DMS79 (cell line): ENCODE results near the gene NOS1AP.
A peak's percentile ranks its signal among the peaks of the same experiment; 100 is the strongest.

Experiments
- DNase-seq: peaks from one replicate; lab custom pipeline; 2025; lab: John Stamatoyannopoulos, UW

NOS1AP gene

GRCh38 chr1:162367772-162368171 is 298.3 kb downstream of the NOS1AP start:
- no peak for DNase-seq

GRCh38 chr1:162368451-162368850 is 299.0 kb downstream of the NOS1AP start:
- peak; percentile 31 for DNase-seq

GRCh38 chr1:162369571-162369970 is 300.1 kb downstream of the NOS1AP start:
- DNase-seq, result no peak

- DNase-seq, result no peak
Measured at GRCh38 chr1:162370161-162370560, 300.7 kb downstream of the NOS1AP start.

- DNase-seq, result no peak
Measured at GRCh38 chr1:162370721-162371120, 301.2 kb downstream of the NOS1AP start.

- no peak for DNase-seq
Measured at GRCh38 chr1:162371611-162372010, 302.1 kb downstream of the NOS1AP start.

GRCh38 chr1:162372159-162373071 is 302.9 kb downstream of the NOS1AP start:
- no peak for DNase-seq

- DNase-seq, result no peak
Measured at GRCh38 chr1:162373072-162373427, 303.6 kb downstream of the NOS1AP start.

- no peak for DNase-seq
Measured at GRCh38 chr1:162373541-162374260, 304.2 kb downstream of the NOS1AP start.

- no peak for DNase-seq
Measured at GRCh38 chr1:162374406-162374805, 304.9 kb downstream of the NOS1AP start.

- no peak for DNase-seq
Measured at GRCh38 chr1:162375463-162375862, 306.0 kb downstream of the NOS1AP start.

- no peak for DNase-seq
Measured at GRCh38 chr1:162376691-162377090, 307.2 kb downstream of the NOS1AP start, which contains the start of gene SPATA46. Gene SPATA46 (minus strand): TSS chr1:162376854. CDS start chr1:162376790, 64 bp downstream.

- DNase-seq, result no peak
Measured at GRCh38 chr1:162380061-162380846, 310.8 kb downstream of the NOS1AP start.

- no peak for DNase-seq
Measured at GRCh38 chr1:162381383-162381782, 311.9 kb downstream of the NOS1AP start, which contains the start of gene C1orf226. Gene C1orf226 (plus strand): TSS chr1:162381728. CDS start chr1:162381902, 174 bp downstream.

- no peak for DNase-seq
Measured at GRCh38 chr1:162381941-162382750, 312.7 kb downstream of the NOS1AP start.

GRCh38 chr1:162383091-162383490 is 313.6 kb downstream of the NOS1AP start:
- DNase-seq, result no peak

GRCh38 chr1:162383516-162383915 is 314.0 kb downstream of the NOS1AP start:
- no peak for DNase-seq

GRCh38 chr1:162384116-162384515 is 314.6 kb downstream of the NOS1AP start:
- DNase-seq, result no peak

- DNase-seq, result no peak
Measured at GRCh38 chr1:162384601-162385279, 315.2 kb downstream of the NOS1AP start.

GRCh38 chr1:162385280-162385623 is 315.8 kb downstream of the NOS1AP start:
- DNase-seq, result no peak

GRCh38 chr1:162385702-162386101 is 316.2 kb downstream of the NOS1AP start:
- DNase-seq, result no peak
